OCI-LY7 (cell line): ENCODE measurements around the gene NEMF. TPM values are rescaled to one million over a fixed set of nuclear protein-coding genes. Genes with fewer than 3 reads are reported as not detected.

Source experiments
- BruUV-seq: library from RNA; stranded (reverse); fragments of 400-500 nt; replicated peaks from 2 replicates; lab custom pipeline; 2021; lab: Mats Ljungman, UMichigan
- CTCF ChIA-PET: fragments of 300-600 bp; sonication (Branson Sonifier 250); formaldehyde crosslinking; loops from one replicate; lab custom pipeline; 2022; ENCODE audit warnings: antibody characterized with exemption; ENCODE audit not compliant: unreplicated experiment; lab: Charles Lee
- POLR2A ChIA-PET: fragments of 300-600 bp; sonication (Branson Sonifier 250); formaldehyde crosslinking; loops from one replicate; lab custom pipeline; 2022; ENCODE audit warnings: antibody characterized with exemption; lab: Charles Lee
- DNase-seq: peaks from one replicate; pipeline ENCODE4 v3.0.0-alpha.2; 2015; ENCODE audit warnings: low spot score
- H2AFZ ChIP-seq: fragments of 200-600 bp; sonication (generic), shearing (Covaris generic); 2 replicates; pipeline ENCODE4 v1.6.1; 2014; ENCODE audit warnings: mild to moderate bottlenecking, antibody characterized with exemption, low read length, moderate library complexity
- H3K27ac ChIP-seq: fragments of 200-600 bp; sonication (generic); 2 replicates; pipeline ENCODE4 v1.5.1; 2014; ENCODE audit warnings: mixed run types, low read depth, mild to moderate bottlenecking, moderate library complexity, low read length, inconsistent platforms; ENCODE audit not compliant: poor library complexity, severe bottlenecking
- H3K36me3 ChIP-seq: fragments of 200-600 bp; sonication (generic); 2 replicates; pipeline ENCODE4 v1.6.1; 2014; ENCODE audit warnings: mild to moderate bottlenecking, antibody characterized with exemption, low read length, moderate library complexity, mixed read lengths; ENCODE audit not compliant: insufficient read depth
- H3K4me1 ChIP-seq: fragments of 200-600 bp; sonication (generic); 2 replicates; pipeline ENCODE4 v1.5.1; 2014; ENCODE audit warnings: mild to moderate bottlenecking, low read length; ENCODE audit not compliant: insufficient read depth, poor library complexity, severe bottlenecking
- H3K4me2 ChIP-seq: fragments of 200-600 bp; sonication (generic); 2 replicates; pipeline ENCODE4 v1.6.1; 2014; ENCODE audit warnings: mild to moderate bottlenecking, low read length
- H3K4me3 ChIP-seq: fragments of 200-600 bp; sonication (generic); 2 replicates; pipeline ENCODE4 v1.5.1; 2014; ENCODE audit warnings: mild to moderate bottlenecking, low read depth, low read length; ENCODE audit not compliant: poor library complexity, severe bottlenecking
- H3K79me2 ChIP-seq: fragments of 200-600 bp; sonication (generic); 2 replicates; pipeline ENCODE4 v1.6.1; 2016; ENCODE audit warnings: low read depth, mild to moderate bottlenecking, low read length, moderate library complexity, mixed read lengths; ENCODE audit not compliant: insufficient read depth
- H3K9me2 ChIP-seq: fragments of 200-600 bp; sonication (generic); 2 replicates; pipeline ENCODE4 v1.6.1; 2016; ENCODE audit warnings: mild to moderate bottlenecking, low read length, mixed read lengths; ENCODE audit not compliant: insufficient read depth
- H3K9me3 ChIP-seq: fragments of 200-600 bp; sonication (generic); 2 replicates; pipeline ENCODE4 v1.6.1; 2014; ENCODE audit warnings: mild to moderate bottlenecking, mixed run types, low read length, mixed read lengths
- H4K20me1 ChIP-seq: fragments of 200-600 bp; sonication (generic); 2 replicates; pipeline ENCODE4 v1.6.1; 2014; ENCODE audit warnings: mild to moderate bottlenecking, antibody characterized with exemption, low read length, moderate library complexity, mixed read lengths; ENCODE audit not compliant: insufficient read depth
- CTCF ChIP-seq: fragments of 200-600 bp; sonication (generic); conservative IDR thresholded peaks from 2 replicates; pipeline ENCODE4 v1.5.1; 2014; ENCODE audit warnings: mild to moderate bottlenecking, antibody characterized with exemption, low read length, moderate library complexity, mixed read lengths
- EZH2phosphoT487 ChIP-seq: fragments of 200-600 bp; sonication (generic); IDR thresholded peaks from 2 replicates; pipeline ENCODE4 v1.6.1; 2018; ENCODE audit warnings: low read depth, borderline replicate concordance, mild to moderate bottlenecking, mixed run types, antibody characterized with exemption, low read length, moderate library complexity, mixed read lengths
- intact Hi-C: fragments of 100-400 bp; cut with micrococcal nuclease; formaldehyde crosslinking; loops from one replicate; pipeline ENCODE4 v1.10.0; 2022; ENCODE audit not compliant: unreplicated experiment
- total RNA-seq, 2 experiments: library from RNA; depleted of rRNA in 1 of 2; stranded (reverse); fragments of >200 nt in 1 of 2; shearing (Covaris generic) in 1 of 2; gene quantifications; 2 replicates each; pipeline ENCODE4 v1.2.3, GENCODE V29; 2014 to 2022

Gene NEMF
- total RNA-seq, 2 experiments from 2014 or later: 63.2 to 79.4 TPM

DNA sequence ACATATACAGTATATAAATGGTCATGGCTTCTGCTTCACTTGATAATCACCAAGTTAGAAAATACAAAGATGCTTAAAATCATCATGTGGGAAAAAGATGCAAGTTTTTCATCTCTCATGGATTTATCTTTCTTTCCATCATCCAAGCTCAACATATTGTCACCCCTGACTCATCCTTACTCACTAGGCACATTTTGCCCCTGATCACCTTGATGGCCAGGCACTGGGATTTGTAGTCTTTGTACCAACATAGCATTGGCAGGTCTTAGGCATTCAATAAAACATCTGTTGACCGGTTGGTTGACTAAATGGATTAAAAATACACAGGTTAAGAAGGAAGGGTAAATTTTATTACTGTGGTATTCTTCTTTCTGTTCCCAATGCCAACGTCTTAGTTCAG lies 56.6 kb downstream of the NEMF start:
- Histone ChIP-seq H4K20me1 (no peaks in the 10 kb centered on the region), H3K9me2 (no peaks in the 10 kb centered on the region), H3K79me2 (no peaks in the 10 kb centered on the region), H3K4me3 (no peak overlapping the region), H2AFZ (no peak overlapping the region), H3K9me3 (no peaks in the 10 kb centered on the region), H3K36me3 (peaks cover 98% of the 10 kb centered on the region), H3K27ac (no peak overlapping the region), H3K4me1 (no peaks in the 10 kb centered on the region), H3K4me2 (no peak overlapping the region)
- ChIA-PET CTCF (no interaction called here), POLR2A (interaction anchor here (1.4 kb wide), 1 partner anchor 15 kb away, joined by 6 read pairs; no protein-coding TSS in a partner anchor)
- intact Hi-C loops: no loop called here
- DNase-seq: no peak
- TF ChIP-seq CTCF (no peak), EZH2phosphoT487 (no peak)
- BruUV-seq: no TSS peak

DNA sequence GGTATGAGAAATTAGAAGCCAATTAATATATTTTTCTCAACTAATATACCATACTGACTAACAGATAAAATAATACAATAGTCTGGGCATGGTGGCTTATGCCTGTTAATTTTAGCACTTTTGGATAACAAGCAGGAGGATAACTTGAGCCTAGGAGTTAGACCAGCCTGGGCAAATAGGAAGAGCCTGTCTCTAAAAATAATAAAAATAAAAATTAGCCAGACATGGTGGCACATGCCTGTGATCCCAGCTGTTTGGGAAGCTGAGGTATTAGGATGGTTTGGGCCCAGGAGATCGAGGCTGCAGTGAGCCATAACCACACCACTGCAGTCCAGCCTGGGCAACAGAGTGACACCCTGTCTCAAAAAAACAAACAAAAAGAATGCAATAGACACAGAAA lies 60.0 kb downstream of the NEMF start:
- ChIA-PET CTCF (no interaction called here), POLR2A (interaction anchor here (0.7 kb wide), 1 partner anchor 25 kb away, joined by 3 read pairs; the partner anchor contains the start of gene KLHDC2)
- H3K36me3 ChIP-seq: peaks cover 97% of the 10 kb centered on the region
- H3K4me3 ChIP-seq: no peak overlapping the region
- no peak for DNase-seq
- no peak overlapping the region for H3K27ac ChIP-seq
- BruUV-seq: no TSS peak
- H3K4me2 ChIP-seq: no peak overlapping the region
- no peaks in the 10 kb centered on the region for H3K4me1 ChIP-seq
- H3K9me2 ChIP-seq: no peaks in the 10 kb centered on the region
- TF ChIP-seq EZH2phosphoT487 (no peak), CTCF (no peak)
- intact Hi-C loops: no loop called here
- H3K79me2 ChIP-seq: no peaks in the 10 kb centered on the region
- H3K9me3 ChIP-seq: no peaks in the 10 kb centered on the region
- H2AFZ ChIP-seq: no peak overlapping the region
- no peaks in the 10 kb centered on the region for H4K20me1 ChIP-seq

GRCh38 chr14:49786315-49786714 lies 66.3 kb downstream of the NEMF start:
- no peaks in the 10 kb centered on the region for H3K9me2 ChIP-seq
- intact Hi-C loops: no loop called here
- no peak for TF ChIP-seq CTCF
- no peak for TF ChIP-seq EZH2phosphoT487
- no peaks in the 10 kb centered on the region for H3K79me2 ChIP-seq
- H3K4me2 ChIP-seq: no peak overlapping the region
- no peaks in the 10 kb centered on the region for H4K20me1 ChIP-seq
- CTCF ChIA-PET: no interaction called here
- H3K4me1 ChIP-seq: no peaks in the 10 kb centered on the region
- H3K36me3 ChIP-seq: peaks cover 97% of the 10 kb centered on the region
- no peak overlapping the region for H2AFZ ChIP-seq
- no peak for DNase-seq
- no peak overlapping the region for H3K4me3 ChIP-seq
- BruUV-seq: no TSS peak
- no peak overlapping the region for H3K27ac ChIP-seq
- no peaks in the 10 kb centered on the region for H3K9me3 ChIP-seq
- POLR2A ChIA-PET: interaction anchor here (0.5 to 0.6 kb wide), 2 partner anchors 10 to 501 kb away, joined by 3 to 4 read pairs; no protein-coding TSS in a partner anchor
